Spleen (tissue), 11 donors: ENCODE data around the gene EMC10. TPM values are rescaled to one million over a fixed set of nuclear protein-coding genes. Genes with fewer than 3 reads are reported as not detected.
A peak's percentile ranks its signal among the peaks of the same experiment; 100 is the strongest.

Experiments used
- DNase-seq: peaks from one replicate; pipeline ENCODE4 v3.0.0-alpha.2; 2020
- H3K27ac ChIP-seq, 8 donors: fragments of 200-600 bp; sonication (generic) in 7 of 8; 1 replicate in 4 of 8; 2 replicates in 4 of 8; pipeline versions ENCODE4 v1.5.0 to v1.8.0; 2016 to 2021; ENCODE audit warnings: inconsistent platforms in 4 of 8, mild to moderate bottlenecking in 4 of 8, moderate library complexity in 1 of 8
- H3K27me3 ChIP-seq, 7 donors: fragments of 200-600 bp; sonication (generic) in 6 of 7; replicated peaks in 1 of 7; 1 replicate in 4 of 7; 2 replicates in 3 of 7; pipeline versions ENCODE4 v1.5.0 to v1.8.0; 2016 to 2021; ENCODE audit warnings: inconsistent platforms in 3 of 7, mild to moderate bottlenecking in 1 of 7
- H3K36me3 ChIP-seq, 6 donors: fragments of 200-600 bp; sonication (generic) in 5 of 6; 1 replicate in 4 of 6; 2 replicates in 2 of 6; pipeline versions ENCODE4 v1.5.0 to v1.8.0; 2016 to 2021; ENCODE audit warnings: inconsistent platforms in 2 of 6
- H3K4me1 ChIP-seq, 6 donors: fragments of 200-600 bp; sonication (generic) in 5 of 6; 1 replicate in 3 of 6; 2 replicates in 3 of 6; pipeline versions ENCODE4 v1.5.0 to v1.8.0; 2016 to 2021; ENCODE audit warnings: inconsistent platforms in 3 of 6
- H3K4me3 ChIP-seq, 8 donors: fragments of 200-600 bp; sonication (generic) in 7 of 8; 1 replicate in 4 of 8; 2 replicates in 4 of 8; pipeline versions ENCODE4 v1.5.0 to v1.8.0; 2016 to 2021; ENCODE audit warnings: inconsistent platforms in 4 of 8, mild to moderate bottlenecking in 4 of 8, moderate library complexity in 2 of 8
- H3K9me3 ChIP-seq, 8 donors: fragments of 200-600 bp; sonication (generic) in 7 of 8; 1 replicate in 4 of 8; 2 replicates in 4 of 8; pipeline versions ENCODE4 v1.5.0 to v1.8.0; 2016 to 2021; ENCODE audit warnings: inconsistent platforms in 4 of 8
- CTCF ChIP-seq, 11 experiments: fragments of 200-600 bp in 7 of 11; fragments of 450-650 bp in 4 of 11; sonication (generic) in 4 of 11; IDR thresholded peaks in 8 of 11; conservative IDR thresholded peaks in 3 of 11; 1 replicate in 7 of 11; 2 replicates in 4 of 11; pipeline versions ENCODE4 v1.4.0 to v1.8.0; 2016 to 2021; ENCODE audit warnings: antibody characterized with exemption in 11 of 11, inconsistent platforms in 4 of 11, mild to moderate bottlenecking in 1 of 11
- POLR2A ChIP-seq, 3 donors: fragments of 450-650 bp; IDR thresholded peaks; one replicate each; pipeline ENCODE4 v1.5.1; 2017; ENCODE audit warnings: antibody characterized with exemption in 3 of 3, mild to moderate bottlenecking in 1 of 3
- POLR2AphosphoS5 ChIP-seq, 3 donors: sonication (generic); formaldehyde crosslinking; IDR thresholded peaks; one replicate each; pipeline ENCODE4 v1.5.1; 2017; ENCODE audit warnings: antibody characterized with exemption in 3 of 3
- WGBS, 5 donors: extraction: QIAGEN DNeasy Blood & Tissue Kit in 3 of 5; methylation state at CpG; one replicate each; pipeline versions ENCODE4 v1.1.5 to v1.1.7; 2013 to 2018; 5-methylcytosine and 5-hydroxymethylcytosine counted together
- intact Hi-C: fragments of 100-400 bp; cut with DNase I; formaldehyde crosslinking; loops from one replicate; pipeline ENCODE4 v1.15.0; 2023; ENCODE audit warnings: low total_unique reads
- polyA plus RNA-seq, 3 donors: library from polyadenylated mRNA; stranded (reverse); fragments of 200-250 nt; gene quantifications; one replicate each; pipeline ENCODE4 v1.2.1, GENCODE V29; 2013
- total RNA-seq, 7 donors: library from RNA; depleted of rRNA in 3 of 7; stranded (reverse); fragments of >200 nt in 3 of 7; fragmentation: NEBNext Ultra II Directional in 4 of 7; extraction: Animal tissue kit (Norgen Biotek cat#: 25700) in 4 of 7; gene quantifications; one replicate each; pipeline versions ENCODE4 v1.1.0 to v1.2.1, GENCODE V29; 2016 to 2021
- donor health status: healthy with polysubstance abuse.
- donor health status: DM: no; HTN: no; CAD: no; lungs with moderate emphysema.
- donor health status: DM: no; HTN: no; CAD: no.
- donor health status: Bipolar disorder and iron deficiency.
- donor health status: healthy.
- donor health status: DM: no; HTN: no; CAD: no.
- donor health status: DM: yes; HTN: yes; CAD: no.

Gene EMC10
- total and polyA plus RNA-seq, 10 donors, result 31.0 to 72.6 (median 60.1) TPM

- intact Hi-C loops, result no loop called here
- no peak overlapping the region for H3K4me3 ChIP-seq
- 82 to 93% (median 87%) methylated on average over 15 to 16 of the region's 16 CpGs for whole genome bisulfite sequencing, 5 donors
These were observed 6.1 kb downstream of the EMC10 start for GRCh38 chr19:50482271-50482855.

GRCh38 chr19:50482916-50483315 is 6.6 kb downstream of the EMC10 start:
- peak; percentile 18 for DNase-seq
- Histone ChIP-seq H3K4me1 (peaks cover 4 to 30% (median 11%) of the 10 kb centered on the region in 6 donors), H3K9me3 (no peaks in the 10 kb centered on the region), H3K27ac (no peak overlapping the region), H3K36me3 (peaks cover 3 to 76% (median 60%) of the 10 kb centered on the region in 6 donors), H3K27me3 (peaks cover 0 to 11% (median 0%) of the 10 kb centered on the region in 7 donors), H3K4me3 (no peak overlapping the region)
- TF ChIP-seq POLR2A (IDR thresholded peaks at IDR 0.05) (no peak), CTCF (IDR thresholded peaks at IDR 0.05 in 8 of 11, conservative IDR thresholded peaks at IDR 0.05 in 3 of 11) (no peak), POLR2AphosphoS5 (IDR thresholded peaks at IDR 0.05) (no peak)
- intact Hi-C loops, result no loop called here
- WGBS, 5 donors, result 90 to 94% (median 94%) methylated on average over 10 of the region's 10 CpGs

More at GRCh38 chr19:50482271-50482855, 6.1 kb downstream of the EMC10 start:
- no peak for TF ChIP-seq POLR2AphosphoS5 (IDR thresholded peaks at IDR 0.05)
- no peak for TF ChIP-seq CTCF (IDR thresholded peaks at IDR 0.05 in 8 of 11, conservative IDR thresholded peaks at IDR 0.05 in 3 of 11)
- no peak for TF ChIP-seq POLR2A (IDR thresholded peaks at IDR 0.05)
- no peaks in the 10 kb centered on the region for H3K9me3 ChIP-seq
- peaks cover 0 to 6% (median 0%) of the 10 kb centered on the region in 7 donors for H3K27me3 ChIP-seq
- peaks cover 10 to 31% (median 17%) of the 10 kb centered on the region in 6 donors for H3K4me1 ChIP-seq
- H3K27ac ChIP-seq, result no peak overlapping the region
- peaks cover 3 to 78% (median 61%) of the 10 kb centered on the region in 6 donors for H3K36me3 ChIP-seq
- DNase-seq, result peak; percentile 41

GRCh38 chr19:50485284-50485955 is 9.1 kb downstream of the EMC10 start:
- intact Hi-C loops, result no loop called here
- no peak overlapping the region for H3K4me3 ChIP-seq
- 87 to 93% (median 89%) methylated on average over 10 of the region's 10 CpGs for WGBS, 5 donors
- H3K9me3 ChIP-seq, result no peaks in the 10 kb centered on the region
- H3K36me3 ChIP-seq, result peaks cover 0 to 56% (median 37%) of the 10 kb centered on the region in 6 donors
- peak; percentile 46 for DNase-seq
- H3K27ac ChIP-seq, result no peak overlapping the region
- peaks cover 0 to 9% (median under 1%) of the 10 kb centered on the region in 6 donors for H3K4me1 ChIP-seq
- H3K27me3 ChIP-seq, result peaks cover 0 to 11% (median 0%) of the 10 kb centered on the region in 7 donors
- no peak for TF ChIP-seq POLR2AphosphoS5 (IDR thresholded peaks at IDR 0.05)
- TF ChIP-seq POLR2A (IDR thresholded peaks at IDR 0.05), result no peak
- no peak for TF ChIP-seq CTCF (IDR thresholded peaks at IDR 0.05 in 8 of 11, conservative IDR thresholded peaks at IDR 0.05 in 3 of 11)
